ENCODE measurements around the gene FRMD4B. TPM values are rescaled to one million over a fixed set of nuclear protein-coding genes. Genes with fewer than 3 reads are reported as not detected.

FRMD4B gene
- total RNA-seq, 2 donors from 2014 or later, result 30.6 to 37.8 TPM

GRCh38 chr3:69226071-69226470 lies 159.8 kb downstream of the FRMD4B start:
- Histone ChIP-seq H3K4me3 (no peak overlapping the region), H3K4me1 (no peaks in the 10 kb centered on the region), H3K27me3 (no peaks in the 10 kb centered on the region), H3K36me3 (peaks cover 5% of the 10 kb centered on the region), H3K27ac (no peak overlapping the region), H3K9me3 (no peaks in the 10 kb centered on the region)
- no peak for DNase-seq (ENCODE audit: low spot score)
- no peak for TF ChIP-seq CTCF (IDR thresholded peaks at IDR 0.05)

- Histone ChIP-seq H3K4me1 (no peaks in the 10 kb centered on the region), H3K4me3 (no peak overlapping the region), H3K36me3 (peaks cover 27% of the 10 kb centered on the region), H3K9me3 (no peaks in the 10 kb centered on the region), H3K27me3 (no peaks in the 10 kb centered on the region), H3K27ac (no peak overlapping the region)
- no peak for TF ChIP-seq CTCF (IDR thresholded peaks at IDR 0.05)
- no peak for DNase-seq (ENCODE audit: low spot score)
These were observed 166.7 kb downstream of the FRMD4B start for GRCh38 chr3:69219101-69219708.

DNA sequence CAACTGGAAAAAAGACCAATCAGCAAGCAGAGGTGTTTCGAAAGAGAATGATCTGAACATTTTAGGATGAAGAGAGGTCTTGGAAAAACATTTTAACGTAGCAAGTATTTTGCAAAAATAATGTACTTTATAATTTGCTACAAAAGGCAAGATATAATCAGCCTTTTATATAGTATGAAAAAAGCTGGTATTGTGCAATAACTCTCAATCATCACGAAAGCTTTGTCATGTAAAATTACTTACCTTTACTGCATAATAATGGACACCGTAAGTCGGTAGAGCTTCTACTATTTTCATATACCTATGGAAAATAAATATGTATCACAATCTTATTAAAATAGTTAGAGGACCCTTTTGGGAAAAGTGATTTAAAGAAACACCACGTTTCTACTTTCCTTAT lies 167.8 kb downstream of the FRMD4B start:
- peaks cover 27% of the 10 kb centered on the region for H3K36me3 ChIP-seq
- H3K9me3 ChIP-seq, result no peaks in the 10 kb centered on the region
- H3K4me1 ChIP-seq, result no peaks in the 10 kb centered on the region
- no peak overlapping the region for H3K4me3 ChIP-seq
- no peaks in the 10 kb centered on the region for H3K27me3 ChIP-seq
- H3K27ac ChIP-seq, result no peak overlapping the region
- TF ChIP-seq CTCF (IDR thresholded peaks at IDR 0.05), result no peak
- DNase-seq (ENCODE audit: low spot score), result no peak

DNA sequence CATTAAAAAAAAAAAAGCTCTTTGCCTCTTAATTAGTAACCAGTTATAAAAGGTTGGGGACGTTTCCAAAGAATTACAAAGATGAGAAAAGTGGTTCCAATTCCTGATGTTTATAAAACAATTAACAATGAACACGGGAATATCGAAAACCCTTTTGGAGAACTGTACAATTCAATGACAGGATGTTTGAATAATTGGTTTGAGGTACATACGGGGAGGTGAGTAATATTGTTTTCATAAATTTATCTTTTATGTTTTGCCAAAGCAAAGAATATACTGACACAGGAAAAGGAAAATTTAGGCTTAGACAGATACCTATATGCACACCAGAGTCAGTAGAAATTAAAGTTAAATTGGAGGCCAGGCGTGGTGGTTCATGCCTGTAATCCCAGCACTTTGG lies 168.9 kb downstream of the FRMD4B start:
- TF ChIP-seq CTCF (IDR thresholded peaks at IDR 0.05), result no peak
- no peak for DNase-seq (ENCODE audit: low spot score)
- Histone ChIP-seq H3K4me1 (no peaks in the 10 kb centered on the region), H3K36me3 (peaks cover 27% of the 10 kb centered on the region), H3K9me3 (no peaks in the 10 kb centered on the region), H3K4me3 (no peak overlapping the region), H3K27me3 (no peaks in the 10 kb centered on the region), H3K27ac (no peak overlapping the region)

- TF ChIP-seq CTCF (IDR thresholded peaks at IDR 0.05), result no peak
These were observed 171.6 kb downstream of the FRMD4B start for GRCh38 chr3:69214241-69214640.

More at GRCh38 chr3:69214241-69214640, 171.6 kb downstream of the FRMD4B start:
- no peak for DNase-seq (ENCODE audit: low spot score)
- Histone ChIP-seq H3K9me3 (no peaks in the 10 kb centered on the region), H3K27me3 (no peaks in the 10 kb centered on the region), H3K4me3 (no peak overlapping the region), H3K27ac (no peak overlapping the region), H3K4me1 (no peaks in the 10 kb centered on the region), H3K36me3 (peaks cover 22% of the 10 kb centered on the region)
